Measurements from ENCODE around the gene TBC1D2B.

DNA sequence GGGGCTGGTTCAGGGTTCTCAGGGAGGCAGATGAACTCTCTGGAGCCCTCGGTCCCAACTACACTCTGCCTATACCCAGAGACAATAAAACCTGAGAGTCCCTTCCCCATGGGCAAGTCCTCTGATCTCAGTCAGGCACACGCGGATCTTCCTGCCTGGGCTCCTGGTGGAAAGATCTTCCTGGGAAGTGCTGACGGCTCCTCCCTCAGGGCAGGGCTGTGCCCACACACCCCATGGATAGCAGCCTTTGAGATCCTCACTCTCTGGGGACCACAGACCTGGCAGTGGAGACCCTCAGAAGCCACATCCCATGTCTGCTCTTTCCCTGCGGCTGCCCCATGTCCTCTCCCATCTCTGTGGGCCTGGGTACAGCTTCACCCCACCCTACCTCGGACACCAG, 25.2 kb upstream of the TBC1D2B start:
- TF ChIP-seq, protein P1, sequence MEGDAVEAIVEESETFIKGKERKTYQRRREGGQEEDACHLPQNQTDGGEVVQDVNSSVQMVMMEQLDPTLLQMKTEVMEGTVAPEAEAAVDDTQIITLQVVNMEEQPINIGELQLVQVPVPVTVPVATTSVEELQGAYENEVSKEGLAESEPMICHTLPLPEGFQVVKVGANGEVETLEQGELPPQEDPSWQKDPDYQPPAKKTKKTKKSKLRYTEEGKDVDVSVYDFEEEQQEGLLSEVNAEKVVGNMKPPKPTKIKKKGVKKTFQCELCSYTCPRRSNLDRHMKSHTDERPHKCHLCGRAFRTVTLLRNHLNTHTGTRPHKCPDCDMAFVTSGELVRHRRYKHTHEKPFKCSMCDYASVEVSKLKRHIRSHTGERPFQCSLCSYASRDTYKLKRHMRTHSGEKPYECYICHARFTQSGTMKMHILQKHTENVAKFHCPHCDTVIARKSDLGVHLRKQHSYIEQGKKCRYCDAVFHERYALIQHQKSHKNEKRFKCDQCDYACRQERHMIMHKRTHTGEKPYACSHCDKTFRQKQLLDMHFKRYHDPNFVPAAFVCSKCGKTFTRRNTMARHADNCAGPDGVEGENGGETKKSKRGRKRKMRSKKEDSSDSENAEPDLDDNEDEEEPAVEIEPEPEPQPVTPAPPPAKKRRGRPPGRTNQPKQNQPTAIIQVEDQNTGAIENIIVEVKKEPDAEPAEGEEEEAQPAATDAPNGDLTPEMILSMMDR (IDR thresholded peaks at IDR 0.05; ENCODE audit: low read length), result no peak
- no peak for TF ChIP-seq EZH2 (optimal IDR thresholded peaks at IDR 0.05; ENCODE audit: low read depth, low read length)
